HepG2 (cell line): Measurements from ENCODE around the gene TSPAN7. TPM values are rescaled to one million over a fixed set of nuclear protein-coding genes. Genes with fewer than 3 reads are reported as not detected.

Source experiments
- ATAC-seq: fragments of 200-7000 bp; cut with Tn5 transposase; 3 replicates; pipeline ENCODE4 v1.9.1; 2020; ENCODE audit warnings: mild to moderate bottlenecking, moderate library complexity
- BruUV-seq: library from RNA; stranded (reverse); fragments of 400-500 nt; replicated peaks from 2 replicates; lab custom pipeline; 2021; lab: Mats Ljungman, UMichigan
- CTCF ChIA-PET: fragments of 300-600 bp; formaldehyde crosslinking; extraction: SDS; loops from one replicate; lab custom pipeline; 2021; ENCODE audit warnings: low total read pairs, inconsistent platforms, low intra/inter-chr PET ratio; lab: Yijun Ruan, JAX
- POLR2A ChIA-PET: fragments of 350-600 bp; sonication (Branson Sonifier 250); formaldehyde crosslinking; loops from one replicate; lab custom pipeline; 2020; ENCODE audit warnings: antibody characterized with exemption, inconsistent platforms; lab: Yijun Ruan, JAX
- DNase-seq: peaks from one replicate; pipeline ENCODE4 v3.0.0-alpha.2; 2015; ENCODE audit warnings: low spot score
- FAIRE-seq: peaks from 3 replicates; lab custom pipeline; 2011; peaks lifted over from hg19 to GRCh38; lab: Jason Lieb, UNC
- H2AFZ ChIP-seq: one replicate; pipeline ENCODE4 v1.6.1; 2011; ENCODE audit warnings: low read length, inconsistent platforms
- H3K27ac ChIP-seq: fragments of 300-600 bp; 3 replicates; pipeline ENCODE4 v1.8.0; 2011; ENCODE audit warnings: mixed run types, mild to moderate bottlenecking, mixed read lengths, low read length, inconsistent platforms; ENCODE audit not compliant: insufficient read depth; ENCODE audit errors: extremely low read length
- H3K27me3 ChIP-seq, 2 experiments: fragments of 200-600 bp in 1 of 2; 2 replicates in 1 of 2; 3 replicates in 1 of 2; pipeline versions ENCODE4 v1.6.0 to v1.8.0; 2011; ENCODE audit warnings: low read length in 2 of 2, mild to moderate bottlenecking in 2 of 2, moderate library complexity in 2 of 2, inconsistent platforms in 1 of 2; ENCODE audit not compliant: insufficient read depth in 2 of 2, control insufficient read depth in 1 of 2
- H3K36me3 ChIP-seq, 2 experiments: fragments of 200-600 bp in 1 of 2; replicated peaks in 1 of 2; 2 replicates in 1 of 2; 3 replicates in 1 of 2; pipeline versions ENCODE4 v1.5.1 to v1.8.0; 2011; ENCODE audit warnings: low read length in 2 of 2, inconsistent platforms in 1 of 2; ENCODE audit not compliant: insufficient read depth in 2 of 2, control insufficient read depth in 1 of 2
- H3K4me1 ChIP-seq: 2 replicates; pipeline ENCODE4 v1.5.1; 2012; ENCODE audit warnings: low read length, inconsistent platforms; ENCODE audit not compliant: insufficient read depth
- H3K4me2 ChIP-seq: 2 replicates; pipeline ENCODE4 v1.6.0; 2011; ENCODE audit warnings: low read depth, low read length, inconsistent platforms
- H3K4me3 ChIP-seq, 3 experiments: fragments of 200-600 bp in 1 of 3; sonication (generic), shearing (Covaris generic) in 1 of 3; replicated peaks in 1 of 3; 2 replicates each; pipeline ENCODE4 v1.5.1; 2011 to 2016; ENCODE audit warnings: low read length in 3 of 3, inconsistent platforms in 2 of 3, low read depth in 2 of 3, mild to moderate bottlenecking in 2 of 3, control low read depth in 1 of 3, mixed read lengths in 1 of 3; ENCODE audit not compliant: insufficient read depth in 1 of 3
- H3K79me2 ChIP-seq: one replicate; pipeline ENCODE4 v1.6.1; 2011; ENCODE audit warnings: low read length, inconsistent platforms; ENCODE audit not compliant: insufficient read depth
- H3K9ac ChIP-seq: 2 replicates; pipeline ENCODE4 v1.6.0; 2011; ENCODE audit warnings: mild to moderate bottlenecking, low read depth, low read length, inconsistent platforms; ENCODE audit not compliant: insufficient read depth
- H3K9me3 ChIP-seq: 2 replicates; pipeline ENCODE4 v1.5.1; 2012; ENCODE audit warnings: mild to moderate bottlenecking, low read length
- H4K20me1 ChIP-seq: 2 replicates; pipeline ENCODE4 v1.6.0; 2011; ENCODE audit warnings: inconsistent platforms, mild to moderate bottlenecking, low read length, moderate library complexity; ENCODE audit not compliant: insufficient read depth
- AKNA ChIP-seq: sonication (generic); formaldehyde crosslinking; IDR thresholded peaks from 2 replicates; pipeline ENCODE4 v1.4.0; 2020; ENCODE audit warnings: missing genetic modification reagents, borderline replicate concordance
- CEBPZ ChIP-seq: IDR thresholded peaks from 2 replicates; pipeline ENCODE4 v1.6.1; 2012; ENCODE audit warnings: low read length, improper control_type of control experiment
- FIP1L1 ChIP-seq: fragments of 200-400 bp; formaldehyde crosslinking; IDR thresholded peaks from 2 replicates; pipeline ENCODE4 v1.6.1; 2018; ENCODE audit warnings: low read depth, mild to moderate bottlenecking, low read length, moderate library complexity, borderline replicate concordance; ENCODE audit not compliant: insufficient read depth
- KDM3A ChIP-seq: IDR thresholded peaks from 2 replicates; pipeline ENCODE4 v1.6.1; 2018; ENCODE audit warnings: low read depth, missing compliant biosample characterization
- NFYB ChIP-seq: sonication (generic); formaldehyde crosslinking; IDR thresholded peaks from 2 replicates; pipeline ENCODE4 v1.4.0; 2020; ENCODE audit warnings: missing genetic modification reagents
- ONECUT2 ChIP-seq: sonication (generic); formaldehyde crosslinking; IDR thresholded peaks from 2 replicates; pipeline ENCODE4 v1.4.0; 2020; ENCODE audit warnings: missing genetic modification reagents
- PHB2 ChIP-seq: fragments of 450-650 bp; IDR thresholded peaks from 2 replicates; pipeline ENCODE4 v1.6.1; 2018; ENCODE audit not compliant: partially characterized antibody
- POLR2AphosphoS5 ChIP-seq: IDR thresholded peaks from 2 replicates; pipeline ENCODE4 v1.6.1; 2012; ENCODE audit warnings: low read depth, low read length
- REXO4 ChIP-seq: sonication (generic); formaldehyde crosslinking; IDR thresholded peaks from 2 replicates; pipeline ENCODE4 v1.8.0; 2022; ENCODE audit warnings: missing genetic modification reagents, mild to moderate bottlenecking, borderline replicate concordance
- SNAPC2 ChIP-seq: sonication (generic); formaldehyde crosslinking; IDR thresholded peaks from 2 replicates; pipeline ENCODE4 v1.8.1; 2022; ENCODE audit warnings: mild to moderate bottlenecking, missing genetic modification reagents
- ZNF251 ChIP-seq: sonication (generic); formaldehyde crosslinking; IDR thresholded peaks from 2 replicates; pipeline ENCODE4 v1.9.0; 2021; ENCODE audit warnings: mild to moderate bottlenecking, missing genetic modification reagents
- ZNF33B ChIP-seq: sonication (generic); formaldehyde crosslinking; IDR thresholded peaks from 2 replicates; pipeline ENCODE4 v1.5.1; 2020; ENCODE audit warnings: mild to moderate bottlenecking, missing genetic modification reagents
- ZNF564 ChIP-seq: sonication (generic); formaldehyde crosslinking; IDR thresholded peaks from 2 replicates; pipeline ENCODE4 v1.8.1; 2023; ENCODE audit warnings: mild to moderate bottlenecking, missing genetic modification reagents
- ZNF576 ChIP-seq: sonication (generic); formaldehyde crosslinking; IDR thresholded peaks from 2 replicates; pipeline ENCODE4 v1.4.0; 2020; ENCODE audit warnings: mild to moderate bottlenecking, missing genetic modification reagents
- WGBS: methylation state at CpG from one replicate; pipeline ENCODE4 v1.1.6; 2017; ENCODE audit warnings: low lambda C conversion rate; 5-methylcytosine and 5-hydroxymethylcytosine counted together
- in situ Hi-C: cut with HindIII; loops from 2 replicates; pipeline ENCODE4 v1.10.0; 2017; ENCODE audit warnings: low pct_unique_long_range_greater_than_20kb; ENCODE audit not compliant: extremely low pct_ligation_motif_present
- intact Hi-C: fragments of 100-400 bp; cut with micrococcal nuclease; formaldehyde crosslinking; loops from one replicate; pipeline ENCODE4 v1.10.0; 2022; ENCODE audit not compliant: unreplicated experiment
- polyA plus RNA-seq, 8 experiments: library from polyadenylated mRNA; depleted of rRNA in 3 of 8; stranded (reverse) in 7 of 8; unstranded in 1 of 8; fragments of >200 nt; fragmentation: Illumina TruSeq in 4 of 8; extraction: Trizol in 4 of 8; gene quantifications; 2 replicates each; pipeline versions ENCODE4 v1.2.1 to v1.2.3, GENCODE V29; 2011 to 2016; ENCODE audit warnings: low read depth in 4 of 8, missing spikeins in 1 of 8, mixed read lengths in 1 of 8; ENCODE audit not compliant: insufficient read depth in 1 of 8
- total RNA-seq, 5 experiments: library from RNA; depleted of rRNA; stranded (reverse); fragments of >200 nt; fragmentation: Illumina TruSeq; extraction: Trizol; gene quantifications; 2 replicates each; pipeline ENCODE4 v1.2.3, GENCODE V29; 2016; ENCODE audit warnings: low read depth in 1 of 5

The TSPAN7 gene
- total and polyA plus RNA-seq, 2 of the 13 experiments (the other 11 are each of a cell fraction or from before 2014, with no cell fraction given), result 21.4 to 47.1 TPM

GRCh38 chrX:38692961-38693360 is 131.6 kb downstream of the TSPAN7 start (continued):
- TF ChIP-seq PHB2, result no peak
- no peak for TF ChIP-seq POLR2AphosphoS5
- TF ChIP-seq SNAPC2 (CRISPR knock-in tag), result no peak

GRCh38 chrX:38694394-38694793 is 133.1 kb downstream of the TSPAN7 start:
- H3K9ac ChIP-seq, result no peak overlapping the region
- no peaks in the 10 kb centered on the region for H3K9me3 ChIP-seq
- FAIRE-seq, result no peak
- CTCF ChIA-PET, result no interaction called here
- H3K4me3 ChIP-seq, result no peak overlapping the region
- no peaks in the 10 kb centered on the region for H3K36me3 ChIP-seq
- DNase-seq, result no peak
- no peak for TF ChIP-seq ZNF251 (CRISPR knock-in tag)
- TF ChIP-seq KDM3A (CRISPR knock-in tag), result no peak
- no peak for TF ChIP-seq ZNF564 (CRISPR knock-in tag)
- no peak for TF ChIP-seq NFYB
- no peak for TF ChIP-seq ONECUT2 (CRISPR knock-in tag)
- TF ChIP-seq REXO4, result no peak
- no peak for TF ChIP-seq ZNF33B
- TF ChIP-seq CEBPZ, result no peak
- TF ChIP-seq ZNF576, result no peak
- TF ChIP-seq AKNA (CRISPR knock-in tag), result no peak
- no peak for TF ChIP-seq FIP1L1
- TF ChIP-seq, all 625 proteins: peak for 0
- no peaks in the 10 kb centered on the region for H3K4me1 ChIP-seq
- H3K27ac ChIP-seq, result no peak overlapping the region
- no peaks in the 10 kb centered on the region for H3K79me2 ChIP-seq
- ATAC-seq, result no peak
- POLR2A ChIA-PET, result no interaction called here
- no peak overlapping the region for H3K4me2 ChIP-seq
- BruUV-seq, result no TSS peak
- 86% methylated on average over 5 of the region's 5 CpGs for WGBS
- intact Hi-C loops (no loop called here), in situ Hi-C loops (no loop called here)
- no peaks in the 10 kb centered on the region for H3K27me3 ChIP-seq
- H2AFZ ChIP-seq, result no peak overlapping the region
- no peaks in the 10 kb centered on the region for H4K20me1 ChIP-seq
